KG1 (cell line): ENCODE measurements around the gene NARS2.

ENCODE experiments used
- DNase-seq: peaks from one replicate; lab custom pipeline; 2025; lab: John Stamatoyannopoulos, UW

Gene NARS2

DNA sequence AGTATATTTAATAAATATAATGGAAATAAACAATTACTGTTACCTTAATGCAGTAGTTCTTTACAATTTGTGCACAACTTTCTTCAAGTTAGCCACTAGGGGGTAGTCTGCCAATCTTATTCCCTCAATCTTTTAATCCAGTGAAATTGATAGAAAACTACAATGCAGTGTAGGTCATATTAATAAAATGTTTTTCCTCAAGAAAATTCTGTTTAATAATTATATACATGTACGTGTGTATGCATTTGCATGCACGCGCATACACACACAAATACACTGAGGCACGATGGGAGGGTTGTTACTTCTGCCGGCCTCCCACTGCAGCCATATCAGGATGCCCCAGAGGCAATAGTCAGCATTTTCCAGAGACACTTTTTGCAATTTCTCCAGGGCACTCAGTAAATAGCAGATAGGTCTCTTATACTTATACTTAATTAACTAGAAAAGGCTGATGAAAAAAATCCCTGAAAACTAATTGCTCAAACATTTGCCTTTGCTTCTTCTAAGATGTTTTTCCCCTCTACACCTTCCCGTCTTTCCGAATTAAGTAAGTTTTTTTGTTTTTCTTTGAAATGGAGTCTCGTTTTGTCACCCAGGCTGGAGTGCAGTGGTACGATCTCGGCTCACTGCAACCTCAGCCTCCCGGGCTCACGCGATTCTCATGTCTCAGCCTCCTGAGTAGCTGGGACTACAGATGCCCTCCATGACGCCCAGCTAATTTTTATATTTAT lies 160.2 kb downstream of the NARS2 start:
- DNase-seq = no peak

DNA sequence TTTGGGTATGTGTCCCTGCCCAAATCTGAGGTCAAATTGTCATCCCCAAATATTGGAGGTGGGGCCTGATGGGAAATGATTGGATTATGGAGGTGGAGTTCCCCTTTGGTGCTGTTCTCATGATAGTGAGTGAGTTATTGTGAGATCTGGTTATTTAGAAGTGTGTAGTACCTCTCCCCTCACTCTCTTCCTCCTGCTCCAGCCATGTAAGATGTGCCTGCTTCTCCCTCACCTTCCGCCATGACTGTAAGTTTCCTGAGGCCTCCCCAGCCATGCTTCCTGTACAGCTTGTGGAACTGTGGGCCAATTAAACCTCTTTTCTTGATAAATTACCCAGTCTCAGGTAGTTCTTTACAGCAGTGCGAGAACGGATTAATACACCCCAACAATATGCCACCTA lies 166.0 kb downstream of the NARS2 start:
- no peak for DNase-seq

DNA sequence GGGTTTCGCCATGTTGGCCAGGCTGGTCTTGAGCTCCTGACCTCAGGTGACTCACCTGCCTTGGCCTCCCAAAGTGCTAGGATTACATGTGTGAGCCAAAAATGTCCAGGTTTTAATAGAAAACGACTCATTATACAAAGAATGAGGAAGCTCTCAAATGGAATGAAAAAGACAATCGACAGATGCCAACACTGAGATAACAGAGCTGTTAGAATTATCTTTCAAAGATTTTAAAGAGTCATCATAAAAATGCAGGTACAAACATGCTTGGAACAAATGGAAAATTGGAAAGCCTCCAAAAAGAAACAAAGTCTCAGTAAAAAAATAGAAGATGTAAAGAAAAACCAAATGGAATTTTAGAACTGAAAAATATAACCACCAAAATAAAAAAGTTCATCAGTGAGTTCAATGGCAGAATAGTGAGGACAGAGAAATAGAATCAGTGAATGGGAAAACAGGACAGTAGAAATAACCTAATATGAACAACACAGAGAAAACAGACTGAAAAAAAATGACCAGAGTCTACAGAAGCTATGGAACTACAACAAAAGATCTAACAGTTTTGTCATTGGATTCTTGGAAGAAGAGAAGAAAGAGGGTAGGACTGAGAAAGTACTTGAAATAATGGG lies 168.0 kb downstream of the NARS2 start:
- DNase-seq = no peak

DNA sequence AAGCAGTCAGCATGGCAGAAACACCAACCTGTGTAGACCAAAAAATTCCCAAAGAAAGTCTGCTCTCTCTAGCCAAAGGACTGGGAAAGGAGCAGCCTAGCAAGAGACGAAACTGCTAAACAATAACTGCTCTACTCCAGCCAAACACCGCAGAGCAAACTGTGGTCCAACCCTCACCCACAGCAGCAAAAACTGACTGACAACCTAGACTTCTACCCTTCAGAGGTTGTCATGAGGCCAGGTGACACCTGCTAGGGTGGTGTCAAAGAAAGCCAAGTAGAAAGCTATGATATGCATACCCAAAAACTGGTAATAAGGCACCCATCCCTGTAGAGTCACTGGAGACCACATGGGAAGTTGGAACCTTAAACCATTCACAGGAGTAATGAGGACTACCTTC lies 168.9 kb downstream of the NARS2 start:
- no peak for DNase-seq

DNA sequence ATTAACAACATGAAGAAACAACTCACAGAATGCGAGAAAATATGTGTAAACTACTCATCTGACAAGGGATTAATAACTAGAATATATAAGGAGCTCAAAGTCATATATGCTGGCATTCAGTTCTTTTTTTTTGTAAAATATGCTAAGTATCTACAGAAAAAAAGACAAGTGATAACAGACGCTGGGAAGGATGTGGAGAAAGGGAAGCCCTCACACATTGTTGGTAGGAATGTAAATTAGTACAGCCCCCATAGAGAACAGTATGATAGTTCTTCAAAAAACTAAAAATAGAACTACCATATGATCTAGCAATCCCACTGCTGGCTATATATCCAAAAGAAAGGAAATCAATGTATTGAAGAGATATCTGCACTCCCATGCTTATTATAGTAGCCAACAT lies 170.9 kb downstream of the NARS2 start:
- no peak for DNase-seq

DNA sequence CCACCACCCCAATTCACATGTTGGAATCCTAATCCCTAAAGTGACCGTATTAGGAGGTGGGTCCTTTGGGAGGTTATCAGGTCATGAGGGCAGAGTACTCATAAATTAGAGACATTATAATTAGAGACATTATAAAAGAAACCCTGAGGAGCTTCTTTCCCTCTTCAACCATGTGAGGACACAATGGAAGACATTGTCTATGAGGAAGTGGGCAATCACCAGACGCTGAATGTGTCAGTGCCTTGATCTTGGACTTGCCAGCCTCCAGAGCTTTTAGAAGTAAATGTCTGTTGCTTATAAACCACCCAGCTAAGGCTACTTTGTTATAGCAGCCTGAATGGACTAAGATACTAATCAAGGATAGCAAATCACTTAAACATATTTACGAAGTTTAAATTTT lies 171.8 kb downstream of the NARS2 start:
- no peak for DNase-seq

DNA sequence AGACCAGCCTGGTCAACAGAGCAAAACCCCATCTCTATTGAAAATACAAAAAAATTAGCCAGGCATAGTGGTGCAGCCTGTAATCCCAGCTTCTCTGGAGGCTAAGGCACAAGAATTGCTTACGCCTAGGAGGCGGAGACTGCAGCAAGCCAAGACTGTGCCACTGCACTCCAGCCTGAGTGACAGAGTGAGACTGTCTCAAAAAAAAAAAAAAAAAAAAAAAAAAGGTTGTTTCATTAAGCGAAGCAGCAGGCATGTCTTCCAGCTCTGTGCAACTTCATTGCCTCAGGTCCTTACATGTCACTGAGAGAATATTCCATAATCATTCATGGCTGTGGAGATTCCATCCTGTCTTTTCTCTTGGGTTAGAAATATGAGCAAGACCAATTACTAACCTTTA lies 174.0 kb downstream of the NARS2 start:
- DNase-seq = no peak

DNA sequence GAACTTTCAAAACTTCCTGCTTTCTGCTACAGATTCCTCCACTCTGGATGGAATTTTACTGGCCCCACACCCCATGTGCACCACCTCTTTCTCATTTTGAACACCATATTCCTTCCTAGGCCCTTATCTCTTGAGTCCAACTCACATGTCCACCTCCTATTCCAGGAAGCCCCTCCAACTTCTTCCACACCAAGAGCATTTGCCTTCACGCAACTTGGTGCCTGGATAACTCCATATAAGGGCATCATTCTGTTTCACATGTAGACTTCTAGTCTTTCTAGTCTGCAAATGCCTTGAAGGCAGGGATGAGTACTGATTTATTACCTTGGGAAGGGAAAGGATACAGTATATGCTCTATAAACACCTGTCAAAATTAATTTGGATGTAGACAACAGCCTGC lies 174.5 kb downstream of the NARS2 start:
- DNase-seq = no peak

DNA sequence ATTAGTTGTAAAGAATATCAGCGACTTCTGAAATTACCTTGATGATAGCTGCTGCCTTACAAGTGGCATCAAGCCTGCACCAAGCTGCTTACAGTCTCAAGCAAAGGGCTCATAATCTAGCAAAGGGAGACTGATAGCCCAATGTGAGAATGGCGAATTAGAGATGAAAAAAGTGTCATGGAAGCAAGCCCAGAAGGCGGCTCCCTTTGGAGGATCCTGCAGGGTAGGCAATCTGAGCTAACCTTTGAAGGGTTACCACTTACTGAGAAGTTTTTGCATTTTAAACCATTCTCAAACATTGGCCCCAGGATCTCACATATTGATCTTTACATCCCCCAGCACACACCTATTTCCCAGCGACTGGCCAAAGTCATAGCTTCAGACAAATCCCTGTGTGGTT lies 175.5 kb downstream of the NARS2 start:
- DNase-seq = no peak

DNA sequence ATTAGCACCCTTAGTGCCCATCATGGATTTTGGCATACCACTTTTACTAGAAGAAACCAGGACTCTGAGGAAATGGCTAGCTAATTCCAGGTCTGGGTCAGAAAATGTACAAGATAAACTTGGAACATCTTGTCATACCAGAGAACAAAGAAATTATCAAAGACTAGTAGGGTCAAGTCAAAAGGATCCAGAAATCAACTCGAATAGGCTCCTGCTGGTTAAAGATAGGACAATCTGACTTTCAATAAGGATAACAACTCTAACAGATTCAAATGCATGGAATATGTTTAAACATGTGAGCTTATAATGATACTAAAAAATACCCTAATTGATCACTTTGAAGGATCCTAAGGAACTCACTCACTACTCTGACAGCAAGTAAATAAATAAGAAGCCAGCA lies 175.9 kb downstream of the NARS2 start:
- no peak for DNase-seq

DNA sequence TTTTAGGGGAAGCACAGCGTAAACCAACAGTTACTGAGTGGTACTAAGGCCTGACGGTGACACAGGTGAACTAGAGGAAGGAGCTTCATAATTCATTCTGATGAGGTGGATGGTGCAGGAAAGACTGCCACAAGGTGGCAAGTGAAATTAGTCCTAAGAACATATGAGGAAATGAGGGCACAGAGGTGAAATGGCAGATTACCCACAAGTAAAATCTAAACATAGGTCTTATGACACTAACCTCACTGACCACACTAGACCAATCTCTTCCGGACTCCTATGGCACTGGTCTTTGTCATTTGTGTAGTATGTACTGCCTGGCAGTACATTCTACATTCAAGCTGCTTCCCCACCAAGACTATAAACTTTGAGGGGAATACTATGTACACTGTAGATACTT lies 177.3 kb downstream of the NARS2 start:
- peak; percentile 76 for DNase-seq

DNA sequence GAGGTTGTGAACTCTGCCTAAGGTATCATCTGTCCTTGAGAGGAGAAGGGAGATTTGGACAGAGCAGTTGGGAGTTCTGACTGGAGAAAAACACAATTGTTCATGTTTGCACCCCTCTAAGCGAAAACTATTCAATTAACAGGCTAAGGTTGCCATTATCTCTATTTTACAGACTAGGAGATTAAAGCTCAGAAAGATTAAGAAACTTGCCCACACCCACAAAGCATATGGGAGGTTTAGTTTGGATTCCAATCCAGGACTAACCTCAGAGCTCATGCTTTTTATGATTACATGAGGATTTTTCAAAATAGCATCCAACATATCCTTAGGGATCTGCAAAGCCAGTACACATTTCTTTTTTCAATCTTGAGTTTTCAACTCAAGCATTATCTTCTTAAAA lies 179.1 kb downstream of the NARS2 start:
- DNase-seq = no peak

DNA sequence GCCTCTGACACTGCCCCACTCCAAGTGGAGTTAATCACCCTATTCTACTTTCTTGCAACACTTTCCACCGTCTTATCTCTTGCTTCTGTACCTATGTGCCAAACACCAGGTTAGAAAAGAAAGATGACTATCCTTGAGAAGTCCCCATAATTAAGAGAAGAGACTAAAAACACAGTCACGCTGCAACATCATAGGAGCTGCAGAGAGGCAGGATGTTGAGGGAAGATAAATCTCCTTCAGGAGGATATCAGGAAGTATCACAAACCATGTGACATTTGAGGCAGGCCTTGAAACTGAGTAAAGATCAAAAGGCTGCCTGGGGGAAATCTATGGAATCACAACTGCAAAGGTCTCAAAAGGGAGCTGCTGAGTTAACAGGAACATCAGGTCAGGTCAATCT lies 181.8 kb downstream of the NARS2 start:
- no peak for DNase-seq

DNA sequence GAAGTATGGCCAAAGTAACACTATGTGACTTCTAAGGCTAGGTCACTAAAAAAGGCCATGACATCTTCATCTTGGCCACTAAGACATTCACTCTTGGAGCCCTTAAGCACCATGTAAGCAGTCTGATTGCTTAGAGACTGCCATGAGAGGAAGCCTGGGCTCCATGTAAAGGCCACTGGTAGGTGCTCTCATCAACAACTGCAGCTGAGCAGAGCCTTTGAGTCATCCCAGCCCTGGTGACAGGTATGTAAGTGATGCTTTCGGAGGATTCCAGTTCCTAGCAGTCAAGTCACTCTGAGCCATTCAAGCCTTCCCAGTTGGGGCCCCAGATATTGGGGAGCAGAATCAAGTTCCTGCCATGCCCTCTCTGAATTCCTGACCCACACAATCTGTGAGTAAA lies 183.2 kb downstream of the NARS2 start:
- DNase-seq = no peak

DNA sequence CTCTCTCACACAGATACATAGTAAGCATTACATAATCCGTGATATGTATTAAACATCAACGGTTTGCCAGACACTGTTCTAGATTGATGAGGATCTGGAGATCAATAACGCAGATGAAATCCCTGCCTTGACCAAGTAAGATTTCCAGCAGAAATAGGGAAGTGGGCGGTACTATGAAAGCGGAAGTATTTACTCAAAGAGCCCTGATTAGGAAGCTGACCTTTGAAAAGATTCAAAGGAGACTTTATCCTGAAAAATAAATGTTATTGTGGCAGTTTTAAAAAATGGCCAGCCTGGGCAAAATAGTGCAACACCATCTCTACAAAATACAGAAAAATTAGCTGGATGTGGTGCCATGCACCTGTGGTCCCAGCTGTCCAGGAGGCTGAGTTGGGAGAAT lies 183.9 kb downstream of the NARS2 start:
- no peak for DNase-seq

DNA sequence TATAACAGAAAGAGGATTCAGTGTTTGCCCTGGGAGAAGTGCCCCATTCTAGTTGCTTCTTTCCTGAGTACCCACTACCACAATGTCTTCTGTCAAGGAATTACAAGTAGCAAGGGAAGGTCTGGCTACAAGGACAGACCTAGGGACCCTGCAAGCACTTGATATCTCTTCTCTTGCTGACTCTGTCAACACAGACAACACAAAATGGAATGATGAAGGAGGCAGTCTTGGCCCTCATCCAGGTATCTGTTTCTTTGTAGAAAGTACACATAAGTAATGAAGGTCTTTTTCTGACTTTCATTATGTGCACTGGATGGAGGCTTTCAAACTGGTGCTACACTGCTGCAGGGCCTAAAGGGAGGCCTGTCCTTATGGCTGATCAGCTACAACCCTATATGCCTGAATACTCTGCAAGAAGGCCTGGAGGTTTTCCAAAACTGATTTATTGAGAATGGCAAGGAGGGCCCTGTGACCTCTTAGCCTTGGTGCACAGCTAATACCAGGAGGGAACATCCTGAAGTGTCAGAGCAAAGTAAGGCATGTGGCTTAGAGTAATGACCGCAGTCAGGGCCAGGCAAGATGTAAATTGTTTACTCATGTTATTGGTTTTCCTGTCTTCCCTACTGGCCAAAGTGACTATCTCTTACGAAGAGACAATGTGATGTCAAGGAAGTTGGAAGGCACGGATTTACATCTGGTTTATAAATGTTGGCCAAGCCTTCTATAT lies 188.3 kb downstream of the NARS2 start:
- DNase-seq = no peak
